Breast epithelium (tissue), 3 donors: Measurements from ENCODE around the gene CDK11B.
"Not testable (repeated sequence)": the region's sequence is repeated elsewhere in the genome, so short reads cannot be mapped to it uniquely, and the experiment has no call there.

Source experiments
- CTCF ChIP-seq, 3 donors: fragments of 450-650 bp; IDR thresholded peaks; one replicate each; pipeline ENCODE4 v1.5.1; 2016 to 2017; ENCODE audit warnings: antibody characterized with exemption in 3 of 3, mild to moderate bottlenecking in 3 of 3, moderate library complexity in 3 of 3
- POLR2A ChIP-seq: fragments of 450-650 bp; IDR thresholded peaks from one replicate; pipeline ENCODE4 v1.6.1; 2016; ENCODE audit warnings: antibody characterized with exemption, mild to moderate bottlenecking, moderate library complexity
- POLR2AphosphoS5 ChIP-seq, 3 donors: sonication (generic); formaldehyde crosslinking; IDR thresholded peaks; one replicate each; pipeline ENCODE4 v1.6.1; 2017; ENCODE audit warnings: antibody characterized with exemption in 3 of 3

- not testable (repeated sequence) for TF ChIP-seq POLR2AphosphoS5 (IDR thresholded peaks at IDR 0.05); CTCF (IDR thresholded peaks at IDR 0.05); POLR2A
Measured at GRCh38 chr1:1640081-1640480, 18.7 kb downstream of the CDK11B start.
